ENCODE data around the gene OCSTAMP. TPM values are rescaled to one million over a fixed set of nuclear protein-coding genes. Genes with fewer than 3 reads are reported as not detected.

Gene OCSTAMP
- not detected in 2 replicates for total RNA-seq

GRCh38 chr20:46550461-46550860 lies at the start of gene OCSTAMP:
OCSTAMP (minus strand) TSS chr20:46550654; CDS start chr20:46550560, 94 bp downstream.

GRCh38 chr20:46512943-46513844 lies 37.3 kb downstream of the OCSTAMP start, which contains the start of gene ZNF334:
ZNF334 (minus strand) TSS chr20:46513559; CDS start chr20:46512102, 1,457 bp downstream.

Other genes starting within 250 kb of the OCSTAMP start
- not detected in 2 replicates for gene CDH22, start 242.2 kb downstream of the OCSTAMP start, total RNA-seq
- 41.3 and 46.8 TPM in 2 replicates for gene ELMO2, start 144.0 kb downstream of the OCSTAMP start, total RNA-seq
- gene ZNF334, start 37.1 kb downstream of the OCSTAMP start, total RNA-seq = 1.6 and 2.5 TPM in 2 replicates
- 2.9 and 6.0 TPM in 2 replicates for gene SLC13A3, start 100.8 kb upstream of the OCSTAMP start, total RNA-seq
- 13.2 and 18.9 TPM in 2 replicates for gene TP53RK, start 138.8 kb upstream of the OCSTAMP start, total RNA-seq
- 38.0 and 90.1 TPM in 2 replicates for gene SLC2A10, start 159.0 kb upstream of the OCSTAMP start, total RNA-seq

All from smooth muscle cell of trachea (primary cell).